Measurements from ENCODE around the gene NKX2-4.

The NKX2-4 gene

DNA sequence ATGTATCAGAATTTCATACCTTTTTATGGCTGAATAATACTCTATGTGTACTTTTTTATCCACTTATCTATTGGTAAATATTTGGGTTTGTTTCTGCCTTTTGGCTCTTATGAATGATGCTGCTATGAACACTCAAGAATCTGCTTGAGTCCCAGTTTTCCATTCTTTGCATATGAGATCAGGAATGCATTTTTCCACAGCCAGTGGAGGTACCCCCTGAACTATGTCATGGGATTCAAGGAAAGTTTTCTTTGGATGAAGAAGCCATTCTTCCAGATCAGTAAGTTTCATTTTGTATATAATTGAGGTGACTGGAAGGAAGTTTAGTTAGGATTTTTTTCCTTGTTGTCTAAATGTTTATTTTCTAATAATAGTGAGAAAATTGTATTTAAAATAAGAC lies 40.9 kb downstream of the NKX2-4 start:
- H3K27me3 ChIP-seq (replicated peaks; ENCODE audit: insufficient read depth, low read length): no peaks in the 10 kb centered on the region
- DNase-seq: no peak
- H3K9me2 ChIP-seq (replicated peaks; ENCODE audit: insufficient read depth, low read length): no peaks in the 10 kb centered on the region
- TF ChIP-seq EZH2phosphoT487 (IDR thresholded peaks at IDR 0.05; ENCODE audit: low read length): no peak
- TF ChIP-seq, protein P1, sequence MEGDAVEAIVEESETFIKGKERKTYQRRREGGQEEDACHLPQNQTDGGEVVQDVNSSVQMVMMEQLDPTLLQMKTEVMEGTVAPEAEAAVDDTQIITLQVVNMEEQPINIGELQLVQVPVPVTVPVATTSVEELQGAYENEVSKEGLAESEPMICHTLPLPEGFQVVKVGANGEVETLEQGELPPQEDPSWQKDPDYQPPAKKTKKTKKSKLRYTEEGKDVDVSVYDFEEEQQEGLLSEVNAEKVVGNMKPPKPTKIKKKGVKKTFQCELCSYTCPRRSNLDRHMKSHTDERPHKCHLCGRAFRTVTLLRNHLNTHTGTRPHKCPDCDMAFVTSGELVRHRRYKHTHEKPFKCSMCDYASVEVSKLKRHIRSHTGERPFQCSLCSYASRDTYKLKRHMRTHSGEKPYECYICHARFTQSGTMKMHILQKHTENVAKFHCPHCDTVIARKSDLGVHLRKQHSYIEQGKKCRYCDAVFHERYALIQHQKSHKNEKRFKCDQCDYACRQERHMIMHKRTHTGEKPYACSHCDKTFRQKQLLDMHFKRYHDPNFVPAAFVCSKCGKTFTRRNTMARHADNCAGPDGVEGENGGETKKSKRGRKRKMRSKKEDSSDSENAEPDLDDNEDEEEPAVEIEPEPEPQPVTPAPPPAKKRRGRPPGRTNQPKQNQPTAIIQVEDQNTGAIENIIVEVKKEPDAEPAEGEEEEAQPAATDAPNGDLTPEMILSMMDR (IDR thresholded peaks at IDR 0.05; ENCODE audit: low read length): no peak
- no peak for TF ChIP-seq EZH2 (optimal IDR thresholded peaks at IDR 0.05; ENCODE audit: low read depth, low read length)
- no peaks in the 10 kb centered on the region for H3K9me3 ChIP-seq (replicated peaks; ENCODE audit: insufficient read depth, low read length)
- H3F3A ChIP-seq (ENCODE audit: insufficient read depth, low read length): no peaks in the 10 kb centered on the region
- no peaks in the 10 kb centered on the region for H3K4me1 ChIP-seq (ENCODE audit: low read length)
- H3K79me2 ChIP-seq (ENCODE audit: low read length): no peaks in the 10 kb centered on the region
- no peak overlapping the region for H3K27ac ChIP-seq (ENCODE audit: low read length)
- no peak overlapping the region for H3K4me3 ChIP-seq (ENCODE audit: low read length)
- no peaks in the 10 kb centered on the region for H4K20me1 ChIP-seq (ENCODE audit: insufficient read depth, low read length)
- peaks cover 4% of the 10 kb centered on the region; the same call in 1 of the 2 replicates for H3K36me3 ChIP-seq (replicated peaks; ENCODE audit: insufficient read depth, low read length)
- H3K4me2 ChIP-seq (ENCODE audit: low read depth, low read length): no peak overlapping the region
- H3K9ac ChIP-seq (ENCODE audit: low read length): no peak overlapping the region
- H2AFZ ChIP-seq (ENCODE audit: low read length): no peak overlapping the region

DNA sequence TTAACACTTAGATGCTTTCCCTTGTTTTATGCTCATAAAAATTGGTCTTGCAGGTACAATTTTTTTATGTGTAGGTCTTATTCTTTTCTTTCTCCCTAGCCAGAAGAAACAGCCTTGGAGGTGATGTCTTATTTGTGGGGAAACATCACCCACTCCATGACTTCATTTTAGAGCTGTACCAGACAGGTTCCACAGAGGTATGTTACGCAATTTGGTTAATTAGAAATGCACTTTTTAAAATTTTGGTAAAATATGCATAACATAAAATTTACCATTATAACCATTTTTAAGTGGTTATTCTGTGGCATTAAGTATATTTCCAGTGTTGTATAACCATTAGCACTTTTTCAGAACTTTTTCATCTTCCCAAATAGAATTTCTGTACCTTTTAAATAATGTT lies 41.3 kb downstream of the NKX2-4 start:
- Histone ChIP-seq H3F3A (ENCODE audit: insufficient read depth, low read length) (no peaks in the 10 kb centered on the region), H3K9me3 (replicated peaks; ENCODE audit: insufficient read depth, low read length) (no peaks in the 10 kb centered on the region), H3K36me3 (replicated peaks; ENCODE audit: insufficient read depth, low read length) (peaks cover 4% of the 10 kb centered on the region; the same call in 1 of the 2 replicates), H3K9me2 (replicated peaks; ENCODE audit: insufficient read depth, low read length) (no peaks in the 10 kb centered on the region), H3K4me1 (ENCODE audit: low read length) (no peaks in the 10 kb centered on the region), H2AFZ (ENCODE audit: low read length) (no peak overlapping the region), H3K9ac (ENCODE audit: low read length) (no peak overlapping the region), H4K20me1 (ENCODE audit: insufficient read depth, low read length) (no peaks in the 10 kb centered on the region), H3K4me2 (ENCODE audit: low read depth, low read length) (no peak overlapping the region), H3K79me2 (ENCODE audit: low read length) (no peaks in the 10 kb centered on the region), H3K27ac (ENCODE audit: low read length) (no peak overlapping the region), H3K27me3 (replicated peaks; ENCODE audit: insufficient read depth, low read length) (no peaks in the 10 kb centered on the region), H3K4me3 (ENCODE audit: low read length) (no peak overlapping the region)
- DNase-seq: no peak
- no peak for TF ChIP-seq EZH2 (optimal IDR thresholded peaks at IDR 0.05; ENCODE audit: low read depth, low read length)
- TF ChIP-seq EZH2phosphoT487 (IDR thresholded peaks at IDR 0.05; ENCODE audit: low read length): no peak
- TF ChIP-seq, protein P1 (IDR thresholded peaks at IDR 0.05; ENCODE audit: low read length): no peak

DNA sequence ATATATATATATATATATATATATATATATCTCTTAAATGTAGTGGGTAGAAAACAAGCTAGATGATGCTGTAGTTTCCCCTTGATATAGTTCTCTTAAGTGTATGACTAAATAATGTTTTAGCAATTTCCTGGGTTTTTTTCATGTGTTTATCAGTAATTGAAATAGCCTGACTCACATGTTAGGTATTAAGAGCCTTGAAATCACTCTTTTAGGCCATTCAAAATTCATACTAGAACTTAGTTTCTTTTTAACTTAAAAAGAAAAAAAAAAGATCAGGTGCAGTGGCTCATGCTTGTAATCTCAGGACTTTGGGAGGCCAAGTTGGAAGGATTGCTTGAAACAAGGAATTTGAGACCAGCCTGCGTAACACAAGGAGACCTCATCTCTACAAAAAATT lies 44.1 kb downstream of the NKX2-4 start:
- Histone ChIP-seq H3K4me3 (ENCODE audit: low read length) (no peak overlapping the region), H3K9ac (ENCODE audit: low read length) (no peak overlapping the region), H3K27me3 (replicated peaks; ENCODE audit: insufficient read depth, low read length) (no peaks in the 10 kb centered on the region), H3K4me1 (ENCODE audit: low read length) (no peaks in the 10 kb centered on the region), H3K79me2 (ENCODE audit: low read length) (no peaks in the 10 kb centered on the region), H4K20me1 (ENCODE audit: insufficient read depth, low read length) (no peaks in the 10 kb centered on the region), H2AFZ (ENCODE audit: low read length) (no peak overlapping the region), H3K27ac (ENCODE audit: low read length) (no peak overlapping the region), H3K36me3 (replicated peaks; ENCODE audit: insufficient read depth, low read length) (peaks cover 4% of the 10 kb centered on the region; the same call in 1 of the 2 replicates), H3F3A (ENCODE audit: insufficient read depth, low read length) (no peaks in the 10 kb centered on the region), H3K9me2 (replicated peaks; ENCODE audit: insufficient read depth, low read length) (no peaks in the 10 kb centered on the region), H3K4me2 (ENCODE audit: low read depth, low read length) (no peak overlapping the region), H3K9me3 (replicated peaks; ENCODE audit: insufficient read depth, low read length) (no peaks in the 10 kb centered on the region)
- TF ChIP-seq, protein P1 (IDR thresholded peaks at IDR 0.05; ENCODE audit: low read length): no peak
- no peak for TF ChIP-seq EZH2phosphoT487 (IDR thresholded peaks at IDR 0.05; ENCODE audit: low read length)
- no peak for TF ChIP-seq EZH2 (optimal IDR thresholded peaks at IDR 0.05; ENCODE audit: low read depth, low read length)
- DNase-seq: no peak
